Kidney epithelial cell (primary cell): ENCODE data around the gene OR52K2. TPM values are rescaled to one million over a fixed set of nuclear protein-coding genes. Genes with fewer than 3 reads are reported as not detected.

Experiments used
- DNase-seq: peaks from one replicate; pipeline ENCODE4 v3.0.0-alpha.2; 2010; ENCODE audit warnings: low read depth
- H3K27me3 ChIP-seq: 2 replicates; pipeline ENCODE4 v1.6.0; 2011; ENCODE audit warnings: low read length; ENCODE audit not compliant: control insufficient read depth, insufficient read depth
- H3K36me3 ChIP-seq: 2 replicates; pipeline ENCODE4 v1.5.1; 2011; ENCODE audit warnings: low read length; ENCODE audit not compliant: control insufficient read depth, insufficient read depth
- H3K4me3 ChIP-seq: 2 replicates; pipeline ENCODE4 v1.5.1; 2011; ENCODE audit warnings: low read depth, mild to moderate bottlenecking, control low read depth, low read length
- total RNA-seq: library from RNA; depleted of rRNA; stranded (reverse); fragments of >200 nt; gene quantifications from 2 replicates; pipeline ENCODE4 v1.2.3, GENCODE V29; 2015
- TF ChIP-seq, protein P1 (sequence below): IDR thresholded peaks from 2 replicates; pipeline ENCODE4 v1.5.1; 2011; ENCODE audit warnings: mild to moderate bottlenecking, moderate library complexity, low read length, control low read depth, inconsistent platforms; ENCODE audit not compliant: insufficient read depth, poor library complexity, severe bottlenecking

The OR52K2 gene
- total RNA-seq, 1 donor from 2014 or later: not detected

DNA sequence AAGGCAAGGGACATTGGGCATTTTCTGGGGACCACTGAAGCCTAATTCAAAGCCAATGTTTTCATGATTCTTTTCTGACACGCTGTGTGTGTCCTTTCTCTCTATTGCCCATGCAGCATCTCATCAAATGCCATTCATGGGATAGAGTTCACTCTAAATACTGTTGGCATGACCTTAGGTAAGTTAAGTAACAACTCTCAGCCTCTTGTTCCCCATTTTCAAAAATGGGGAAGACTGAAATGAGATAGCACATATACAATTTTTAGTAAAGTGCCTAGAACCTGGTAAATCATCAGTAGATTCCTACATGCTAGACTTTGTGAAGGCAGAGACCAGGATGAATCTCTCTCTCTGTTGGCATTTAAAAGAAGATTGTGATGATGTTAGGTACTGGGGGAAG is 12.7 kb upstream of the OR52K2 start:
- no peak overlapping the region for H3K4me3 ChIP-seq
- no peak for DNase-seq
- TF ChIP-seq, protein P1, sequence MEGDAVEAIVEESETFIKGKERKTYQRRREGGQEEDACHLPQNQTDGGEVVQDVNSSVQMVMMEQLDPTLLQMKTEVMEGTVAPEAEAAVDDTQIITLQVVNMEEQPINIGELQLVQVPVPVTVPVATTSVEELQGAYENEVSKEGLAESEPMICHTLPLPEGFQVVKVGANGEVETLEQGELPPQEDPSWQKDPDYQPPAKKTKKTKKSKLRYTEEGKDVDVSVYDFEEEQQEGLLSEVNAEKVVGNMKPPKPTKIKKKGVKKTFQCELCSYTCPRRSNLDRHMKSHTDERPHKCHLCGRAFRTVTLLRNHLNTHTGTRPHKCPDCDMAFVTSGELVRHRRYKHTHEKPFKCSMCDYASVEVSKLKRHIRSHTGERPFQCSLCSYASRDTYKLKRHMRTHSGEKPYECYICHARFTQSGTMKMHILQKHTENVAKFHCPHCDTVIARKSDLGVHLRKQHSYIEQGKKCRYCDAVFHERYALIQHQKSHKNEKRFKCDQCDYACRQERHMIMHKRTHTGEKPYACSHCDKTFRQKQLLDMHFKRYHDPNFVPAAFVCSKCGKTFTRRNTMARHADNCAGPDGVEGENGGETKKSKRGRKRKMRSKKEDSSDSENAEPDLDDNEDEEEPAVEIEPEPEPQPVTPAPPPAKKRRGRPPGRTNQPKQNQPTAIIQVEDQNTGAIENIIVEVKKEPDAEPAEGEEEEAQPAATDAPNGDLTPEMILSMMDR: no peak
- H3K36me3 ChIP-seq: no peaks in the 10 kb centered on the region
- H3K27me3 ChIP-seq: no peaks in the 10 kb centered on the region

DNA sequence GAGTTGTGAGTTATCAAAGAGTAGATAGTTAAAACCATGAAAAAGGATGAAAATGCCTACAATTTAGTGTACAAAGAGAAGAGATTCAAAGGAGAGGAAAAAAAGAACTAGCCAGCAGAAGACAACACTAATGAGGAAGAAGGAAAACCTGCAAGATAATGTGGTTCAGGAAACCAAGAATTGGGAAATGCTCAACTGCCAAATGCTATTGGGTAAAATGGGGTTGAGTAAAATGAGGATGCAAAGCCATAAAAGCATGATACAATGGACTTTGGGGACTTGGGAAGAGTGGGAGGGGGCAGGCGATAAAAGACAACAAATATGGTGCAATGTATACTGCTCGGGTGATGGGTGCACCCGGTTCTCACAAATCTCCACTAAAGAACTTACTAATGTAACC is 7.6 kb upstream of the OR52K2 start:
- TF ChIP-seq, protein P1: no peak
- no peak for DNase-seq
- no peak overlapping the region for H3K4me3 ChIP-seq
- no peaks in the 10 kb centered on the region for H3K27me3 ChIP-seq
- no peaks in the 10 kb centered on the region for H3K36me3 ChIP-seq

DNA sequence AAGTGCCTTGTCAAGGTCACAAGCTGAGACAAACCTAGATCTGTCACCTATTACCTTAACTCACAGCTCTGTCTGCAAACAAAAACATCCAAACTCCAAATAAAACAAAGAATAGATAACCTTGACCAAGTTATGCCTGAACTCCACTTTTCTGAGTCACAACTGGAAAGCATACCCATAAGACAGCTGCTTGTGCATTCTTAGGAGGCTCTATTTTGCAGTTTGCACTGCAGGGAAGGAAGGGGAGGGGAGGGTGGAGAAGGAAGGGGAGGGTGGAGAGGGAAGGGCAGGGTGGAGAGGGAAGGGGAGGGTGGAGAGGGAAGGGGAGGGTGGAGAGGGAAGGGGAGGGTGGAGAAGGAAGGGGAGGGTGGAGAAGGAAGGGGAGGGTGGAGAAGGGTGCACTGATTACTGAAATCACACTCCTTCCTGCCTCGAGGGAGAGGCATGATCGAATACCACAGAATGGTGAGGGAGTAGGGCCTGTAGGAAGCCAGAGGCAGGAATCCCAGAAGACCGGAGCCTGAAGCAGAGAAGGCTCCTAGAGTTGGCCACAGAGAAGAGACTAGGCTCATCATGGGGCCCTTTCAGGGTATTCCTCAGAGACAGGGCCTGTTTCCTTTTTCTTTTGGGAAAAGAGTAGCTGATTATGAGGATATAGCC is 5.7 kb upstream of the OR52K2 start:
- TF ChIP-seq, protein P1: no peak

DNA sequence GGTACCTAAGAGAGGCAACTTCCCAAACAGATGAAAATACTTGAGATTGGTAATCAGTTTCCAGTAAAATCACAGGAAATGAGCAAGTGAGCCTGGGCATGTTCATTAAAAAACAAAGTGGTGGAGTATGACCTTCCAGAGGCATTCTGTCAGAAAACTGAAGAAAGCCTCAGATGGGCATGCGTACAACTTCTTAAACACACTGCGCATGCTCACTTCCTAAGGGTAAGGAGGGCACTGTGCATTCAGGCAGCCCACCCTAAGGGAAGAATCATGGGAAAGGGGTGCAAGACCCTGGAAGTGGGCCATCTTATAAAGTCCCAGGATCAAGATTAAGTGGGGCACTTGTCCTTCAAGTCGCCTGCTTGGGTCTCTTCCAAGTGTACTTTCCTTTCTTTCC is 4.0 kb downstream of the OR52K2 start:
- DNase-seq: no peak
- TF ChIP-seq, protein P1: no peak
- no peaks in the 10 kb centered on the region for H3K27me3 ChIP-seq
- H3K4me3 ChIP-seq: no peak overlapping the region
- H3K36me3 ChIP-seq: no peaks in the 10 kb centered on the region

More for the DNA sequence above, 5.7 kb upstream of the OR52K2 start:
- Histone ChIP-seq H3K36me3 (no peaks in the 10 kb centered on the region), H3K4me3 (no peak overlapping the region), H3K27me3 (no peaks in the 10 kb centered on the region)
- DNase-seq: no peak

DNA sequence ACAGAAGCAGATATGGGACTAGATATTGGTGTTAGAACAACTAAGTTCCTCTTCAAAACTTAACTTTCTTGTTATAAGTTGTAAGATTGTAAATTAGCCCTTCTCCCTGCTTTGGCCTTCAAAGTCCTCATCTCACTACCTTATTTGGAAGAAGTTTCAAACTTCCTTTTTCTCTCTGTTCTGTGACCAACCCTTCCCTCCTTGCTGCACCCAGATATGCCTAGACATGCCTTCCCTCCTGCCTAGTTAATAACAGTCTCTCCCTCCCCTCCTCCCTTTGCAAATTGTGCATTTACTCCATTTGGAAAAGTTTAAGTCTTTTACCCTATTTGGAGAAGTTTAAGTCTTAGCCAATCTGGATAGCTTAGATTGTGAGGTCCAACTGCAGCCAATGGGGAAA is 4.9 kb downstream of the OR52K2 start:
- Histone ChIP-seq H3K36me3 (no peaks in the 10 kb centered on the region), H3K4me3 (no peak overlapping the region), H3K27me3 (no peaks in the 10 kb centered on the region)
- no peak for DNase-seq
- TF ChIP-seq, protein P1: no peak

DNA sequence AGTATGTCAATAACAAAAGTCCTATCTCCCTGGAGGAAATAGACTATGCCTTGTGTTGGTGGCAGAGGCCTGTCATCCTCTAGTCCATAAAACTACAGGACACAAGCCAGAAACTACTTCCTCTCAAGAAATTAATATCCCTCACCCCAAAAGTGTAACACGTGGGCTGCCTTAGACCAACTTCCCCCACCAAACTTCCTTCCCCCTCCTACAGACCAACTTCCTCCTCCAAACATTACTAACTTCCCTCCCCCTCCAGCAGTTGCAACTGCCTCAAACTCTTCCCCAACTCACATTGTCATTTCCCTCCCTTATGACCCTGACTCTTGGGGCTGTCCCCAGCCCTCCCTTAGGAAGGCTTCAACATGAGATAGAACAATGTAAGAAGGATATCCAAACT is 6.3 kb downstream of the OR52K2 start:
- DNase-seq: no peak
- no peaks in the 10 kb centered on the region for H3K36me3 ChIP-seq
- H3K27me3 ChIP-seq: no peaks in the 10 kb centered on the region
- no peak overlapping the region for H3K4me3 ChIP-seq
- TF ChIP-seq, protein P1: no peak
